ENCODE data around the gene SMARCA4.

DNA sequence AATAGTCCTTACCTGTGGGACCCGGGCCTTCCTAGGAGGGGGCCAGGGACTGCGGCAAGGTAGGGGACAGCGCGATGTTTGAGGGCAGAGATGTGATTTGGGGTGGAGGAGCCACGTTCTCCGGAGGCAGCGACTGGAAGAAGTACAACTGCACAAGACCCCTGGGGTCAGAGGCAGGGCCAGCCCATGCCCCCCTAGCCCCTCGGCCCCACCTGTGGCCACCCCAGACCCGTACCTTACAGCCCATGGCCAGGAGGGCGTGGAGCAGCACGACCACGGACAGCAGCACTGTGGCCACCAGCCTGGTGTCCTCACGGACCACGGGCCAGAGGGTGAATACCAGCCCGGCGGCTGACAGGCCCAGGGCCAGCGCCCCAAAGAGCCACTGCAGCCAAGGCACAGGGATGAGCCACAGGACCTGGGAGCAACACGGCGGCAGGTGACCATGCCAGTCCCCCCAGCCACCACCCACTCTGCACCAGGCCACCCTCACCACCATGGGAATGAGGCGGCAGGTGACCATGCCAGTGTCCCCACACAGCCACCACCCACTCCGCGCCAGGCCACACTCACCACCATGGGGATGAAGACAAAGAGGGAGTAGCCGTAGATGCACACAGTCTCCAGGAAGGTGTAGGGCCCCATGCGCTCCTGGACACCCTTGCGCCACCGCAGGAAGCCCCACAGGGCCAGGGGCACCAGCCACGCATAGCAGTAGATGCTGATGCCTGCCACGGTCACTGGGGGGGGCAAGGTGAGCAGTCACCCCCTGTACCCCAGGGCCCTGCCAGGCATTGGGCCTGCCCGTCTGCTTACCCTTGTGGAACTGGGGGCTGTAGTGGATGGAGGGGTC is 37.3 kb upstream of the SMARCA4 start:
- TF ChIP-seq, protein P1, sequence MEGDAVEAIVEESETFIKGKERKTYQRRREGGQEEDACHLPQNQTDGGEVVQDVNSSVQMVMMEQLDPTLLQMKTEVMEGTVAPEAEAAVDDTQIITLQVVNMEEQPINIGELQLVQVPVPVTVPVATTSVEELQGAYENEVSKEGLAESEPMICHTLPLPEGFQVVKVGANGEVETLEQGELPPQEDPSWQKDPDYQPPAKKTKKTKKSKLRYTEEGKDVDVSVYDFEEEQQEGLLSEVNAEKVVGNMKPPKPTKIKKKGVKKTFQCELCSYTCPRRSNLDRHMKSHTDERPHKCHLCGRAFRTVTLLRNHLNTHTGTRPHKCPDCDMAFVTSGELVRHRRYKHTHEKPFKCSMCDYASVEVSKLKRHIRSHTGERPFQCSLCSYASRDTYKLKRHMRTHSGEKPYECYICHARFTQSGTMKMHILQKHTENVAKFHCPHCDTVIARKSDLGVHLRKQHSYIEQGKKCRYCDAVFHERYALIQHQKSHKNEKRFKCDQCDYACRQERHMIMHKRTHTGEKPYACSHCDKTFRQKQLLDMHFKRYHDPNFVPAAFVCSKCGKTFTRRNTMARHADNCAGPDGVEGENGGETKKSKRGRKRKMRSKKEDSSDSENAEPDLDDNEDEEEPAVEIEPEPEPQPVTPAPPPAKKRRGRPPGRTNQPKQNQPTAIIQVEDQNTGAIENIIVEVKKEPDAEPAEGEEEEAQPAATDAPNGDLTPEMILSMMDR (IDR thresholded peaks at IDR 0.05): no peak
- TF ChIP-seq POLR2A (IDR thresholded peaks at IDR 0.05): no peak

Data from testis (tissue), 2 donors.